HG03457 (cell line): ENCODE data around the gene SLA2.
"Not testable (repeated sequence)": the region's sequence is repeated elsewhere in the genome, so short reads cannot be mapped to it uniquely, and the experiment has no call there.

Source experiments
- ATAC-seq: cut with Tn5 transposase; IDR thresholded peaks from one replicate; pipeline ENCODE4 v1.9.1; 2021; ENCODE audit warnings: moderate number of reproducible peaks; ENCODE audit not compliant: unreplicated experiment

SLA2 gene

DNA sequence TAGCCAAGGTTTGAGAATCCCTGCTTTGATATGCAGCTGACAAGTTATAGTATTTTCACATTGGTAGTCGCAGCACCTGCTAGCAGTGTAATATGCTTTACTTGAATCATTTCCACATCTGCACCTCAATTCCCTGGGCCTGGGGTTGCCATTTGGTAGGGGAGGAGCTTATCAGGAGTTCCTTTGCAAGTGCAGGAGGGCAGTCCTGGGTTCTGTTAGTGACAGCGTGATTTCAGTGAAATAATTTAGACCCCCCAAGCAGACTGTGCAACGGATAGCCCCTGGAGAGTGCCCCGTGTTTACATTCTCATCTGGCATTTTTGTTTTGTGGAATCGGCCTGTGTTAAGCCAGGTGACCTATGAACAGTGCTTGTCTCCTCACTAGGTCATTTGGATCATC lies 34.4 kb downstream of the SLA2 start:
- no peak for ATAC-seq

DNA sequence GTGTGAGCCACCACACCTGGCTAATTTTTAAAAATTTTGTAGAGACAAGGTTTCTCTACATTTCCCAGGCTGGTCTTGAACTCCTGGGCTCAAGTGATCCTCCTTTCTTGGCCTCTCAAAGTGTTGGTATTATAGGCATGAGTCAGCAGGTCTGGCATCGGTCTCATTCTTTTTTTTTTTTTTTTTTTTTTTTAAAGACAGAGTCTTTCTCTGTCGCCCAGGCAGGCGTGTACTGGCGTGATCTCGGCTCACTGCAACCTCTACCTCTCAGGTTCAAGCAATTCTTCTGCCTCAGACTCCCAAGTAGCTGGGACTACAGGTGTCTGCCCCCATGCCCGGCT lies 37.6 kb downstream of the SLA2 start:
- ATAC-seq: not testable (repeated sequence)

DNA sequence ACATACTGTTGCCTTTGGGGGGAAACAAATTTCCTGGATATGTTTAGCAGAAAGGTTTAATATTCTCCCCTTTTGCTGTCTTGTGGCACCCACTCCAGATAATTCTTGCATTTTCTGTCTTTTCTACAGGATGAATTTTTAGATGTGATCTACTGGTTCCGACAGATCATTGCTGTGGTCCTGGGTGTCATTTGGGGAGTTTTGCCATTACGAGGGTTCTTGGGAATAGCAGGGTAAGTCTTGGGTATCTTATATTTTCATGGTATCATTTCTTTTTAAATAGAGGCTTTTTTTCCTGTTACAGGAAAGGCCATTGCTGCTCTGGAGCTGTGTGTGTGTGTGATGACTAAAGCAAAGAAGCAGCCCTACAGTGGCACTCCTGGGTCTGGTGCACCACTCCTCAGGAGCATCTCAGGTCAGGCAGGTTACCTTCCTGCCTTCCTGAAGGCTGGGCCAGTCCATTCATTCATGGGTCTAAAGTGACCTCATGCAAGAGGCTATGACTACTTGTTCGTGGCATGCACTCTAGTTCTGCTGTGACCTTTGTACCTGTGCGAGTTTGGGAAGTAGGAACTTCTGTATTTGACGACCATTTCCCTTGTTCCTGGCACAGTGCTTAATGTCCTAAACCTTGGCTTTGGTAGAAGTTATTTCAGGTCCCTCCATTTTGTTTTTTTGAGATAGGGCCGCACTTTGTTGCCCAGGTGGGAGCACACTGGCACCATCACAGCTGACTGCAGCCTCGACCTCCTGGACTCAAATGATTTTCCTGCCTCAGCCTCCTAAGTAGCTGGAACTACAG lies 38.2 kb downstream of the SLA2 start:
- no peak for ATAC-seq

DNA sequence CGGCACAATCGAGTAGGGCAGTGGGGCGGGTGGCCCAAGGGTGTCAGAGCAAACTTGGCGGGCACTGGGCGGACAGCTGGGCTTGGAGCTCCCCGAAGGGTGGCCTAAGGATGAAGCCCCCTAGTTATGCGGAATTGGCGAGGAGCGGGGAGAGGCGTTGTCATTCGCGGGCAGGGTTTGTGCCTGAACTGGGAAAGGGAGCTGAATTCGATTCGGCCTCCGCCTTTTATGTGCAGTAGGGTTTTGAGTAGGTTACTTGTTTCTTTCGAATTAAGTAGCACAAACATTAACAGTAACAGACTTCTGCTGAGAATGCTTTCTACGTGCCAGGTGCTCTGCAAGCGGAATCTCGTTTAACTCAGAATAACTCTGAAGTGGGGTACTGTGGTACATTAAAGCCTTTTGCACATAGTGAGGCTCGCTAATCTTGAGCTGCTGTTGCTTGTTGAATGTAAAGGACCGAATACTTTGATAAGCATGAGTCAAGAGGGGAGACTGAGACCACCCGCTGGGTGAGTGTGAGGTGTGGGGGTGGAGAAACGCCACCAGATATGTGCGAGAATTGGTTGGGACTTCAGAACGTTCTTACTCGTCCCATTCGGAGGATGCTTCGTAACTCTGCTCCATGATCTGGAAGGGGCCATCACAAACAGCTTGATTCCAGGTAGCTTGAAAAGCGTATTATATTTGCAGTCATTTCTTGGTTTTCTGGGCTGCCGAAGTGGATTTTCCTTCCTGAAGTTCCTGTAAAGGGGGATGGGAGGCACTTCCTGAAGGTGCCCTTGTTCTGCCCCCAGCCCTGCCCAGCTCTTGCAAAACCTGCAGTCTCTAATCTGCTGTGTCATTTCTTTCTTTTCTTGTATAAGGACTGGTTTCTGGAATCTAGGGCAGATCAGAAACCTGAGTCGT lies 39.6 kb downstream of the SLA2 start:
- no peak for ATAC-seq

DNA sequence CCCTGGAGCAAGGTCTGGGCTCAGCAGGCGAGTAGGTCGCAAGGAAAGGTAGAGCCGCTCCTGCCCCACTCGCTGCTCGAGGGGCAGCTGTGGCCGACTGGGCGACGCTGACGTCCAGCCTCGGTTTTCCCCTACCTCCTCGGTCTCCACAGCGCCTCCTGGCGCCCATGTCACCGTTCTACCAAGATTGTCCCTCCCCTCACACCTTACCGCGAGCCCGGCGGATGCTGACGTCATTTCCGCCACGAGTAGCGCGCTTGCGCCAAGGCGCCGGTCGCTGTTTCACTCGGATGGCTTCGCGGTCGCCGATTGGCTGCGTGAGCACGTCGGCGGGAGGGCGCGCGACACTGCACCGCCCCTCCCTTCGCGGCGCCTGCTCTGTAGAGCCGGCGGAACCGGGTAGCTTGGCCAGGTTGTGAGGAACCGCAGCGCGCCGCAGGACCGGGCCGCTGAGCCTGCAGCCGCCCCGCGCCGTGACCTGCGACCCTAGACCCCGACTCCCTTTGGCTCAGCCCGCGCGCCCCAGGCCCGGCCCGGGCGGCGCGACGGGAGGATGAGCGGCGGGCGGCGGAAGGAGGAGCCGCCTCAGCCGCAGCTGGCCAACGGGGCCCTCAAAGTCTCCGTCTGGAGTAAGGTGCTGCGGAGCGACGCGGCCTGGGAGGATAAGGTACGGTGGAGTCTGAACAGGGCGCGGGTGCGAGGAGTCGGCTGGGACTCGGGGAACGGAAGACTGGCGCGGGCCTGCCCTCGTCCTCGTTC lies 40.4 kb downstream of the SLA2 start, which contains the start of gene RAB5IF:
RAB5IF (plus strand) TSS at position 381 of the 759 bp plus-strand sequence; CDS start at position 554, 173 bp downstream.
- peak; percentile 78 for ATAC-seq

- peak; percentile 27 for ATAC-seq
Measured at GRCh38 chr20:36604952-36605398, 41.0 kb downstream of the SLA2 start.

GRCh38 chr20:36601540-36601939 lies 44.5 kb downstream of the SLA2 start:
- no peak for ATAC-seq

DNA sequence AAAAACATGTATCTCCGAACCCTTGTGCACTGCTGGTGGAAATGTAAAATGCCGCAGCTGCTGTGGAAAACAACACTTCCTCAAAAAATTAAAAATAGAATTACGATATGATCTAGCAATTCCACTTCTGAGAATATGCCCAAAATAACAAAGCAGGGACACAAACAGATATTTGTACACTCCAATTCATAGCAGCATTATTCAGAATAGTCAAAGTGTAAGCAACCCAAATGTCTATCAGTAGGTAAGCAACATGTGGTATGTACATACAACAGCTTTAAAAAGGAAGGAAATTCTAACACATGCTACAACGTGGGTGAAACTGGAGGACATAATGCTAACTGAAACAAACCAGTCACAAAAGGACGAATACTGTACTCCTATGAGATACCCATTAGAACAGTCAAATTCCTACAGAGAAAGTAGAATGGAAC lies 46.1 kb downstream of the SLA2 start:
- ATAC-seq: no peak

GRCh38 chr20:36593347-36593929 lies 52.6 kb downstream of the SLA2 start:
- ATAC-seq: no peak

DNA sequence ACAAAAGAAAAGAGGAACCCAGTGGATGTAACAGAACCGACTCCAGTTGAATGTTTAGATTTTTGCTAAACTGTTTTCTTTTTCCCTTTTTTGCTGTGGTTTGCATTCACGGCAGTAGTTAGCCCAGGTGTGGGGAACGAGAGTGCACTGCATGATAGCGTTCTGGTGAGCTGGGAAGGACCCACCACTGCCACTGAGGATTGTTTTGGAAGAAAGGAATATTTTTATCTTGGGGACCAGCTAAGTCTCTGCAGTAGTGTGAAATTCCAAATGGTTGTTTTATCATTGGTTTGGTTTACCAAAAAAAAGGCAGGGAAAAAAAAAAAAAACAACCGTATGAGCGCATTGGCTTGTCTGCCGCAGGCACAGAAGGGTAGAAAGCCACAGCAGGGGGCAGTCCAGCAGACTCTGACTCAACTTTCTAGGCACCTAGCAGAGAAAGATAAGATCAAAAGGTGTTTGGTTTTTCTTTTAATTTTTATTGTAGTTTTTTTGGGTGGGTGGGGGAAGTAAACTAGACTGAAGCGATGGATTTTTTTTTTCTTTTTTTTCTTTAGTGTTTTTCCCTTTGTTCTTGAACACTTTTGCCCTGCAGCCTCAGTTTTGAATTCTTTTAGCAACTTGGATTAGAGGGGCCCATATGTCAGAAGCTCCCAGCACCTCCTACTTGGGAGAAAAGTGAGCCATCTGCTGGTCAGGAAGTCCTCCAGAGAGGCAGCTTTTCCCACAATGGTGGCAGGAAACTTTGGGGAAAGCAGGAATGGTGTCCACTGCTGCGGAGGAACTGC lies 53.9 kb downstream of the SLA2 start:
- ATAC-seq: no peak

GRCh38 chr20:36591281-36591680 lies 54.7 kb downstream of the SLA2 start:
- ATAC-seq: no peak

DNA sequence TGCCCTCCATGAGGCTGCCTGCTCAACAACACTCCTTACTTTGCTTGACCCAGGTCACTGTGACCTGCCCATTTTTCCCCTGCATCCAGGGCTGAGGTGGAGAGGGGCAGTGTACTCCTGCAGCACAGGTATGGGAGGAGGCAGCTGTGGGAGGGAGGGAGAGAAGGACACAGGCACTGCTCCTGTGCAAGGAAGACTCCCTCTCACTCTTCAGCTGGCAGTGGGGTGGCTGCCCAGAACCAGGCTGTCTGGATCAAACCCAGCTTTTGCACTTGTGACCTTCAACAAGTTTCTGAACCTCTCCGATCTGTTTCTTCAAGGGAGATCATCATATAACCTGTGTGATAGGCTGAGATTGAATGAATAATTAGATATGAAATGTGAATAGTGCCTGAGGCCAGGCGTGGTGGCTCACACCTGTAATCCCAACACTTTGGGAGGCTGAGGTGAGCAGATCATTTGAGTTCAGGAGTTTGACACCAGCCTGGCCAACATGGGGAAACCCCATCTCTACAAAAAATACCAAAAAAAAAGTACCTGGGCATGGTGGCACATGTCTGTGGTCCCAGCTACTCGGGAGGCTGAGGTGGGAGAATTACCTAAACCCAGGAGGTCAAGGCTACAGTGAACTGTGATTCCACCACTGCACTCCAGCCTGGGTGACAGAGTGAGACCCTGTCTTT lies 58.5 kb downstream of the SLA2 start:
- ATAC-seq: no peak

GRCh38 chr20:36585410-36586125 lies 60.4 kb downstream of the SLA2 start:
- no peak for ATAC-seq

DNA sequence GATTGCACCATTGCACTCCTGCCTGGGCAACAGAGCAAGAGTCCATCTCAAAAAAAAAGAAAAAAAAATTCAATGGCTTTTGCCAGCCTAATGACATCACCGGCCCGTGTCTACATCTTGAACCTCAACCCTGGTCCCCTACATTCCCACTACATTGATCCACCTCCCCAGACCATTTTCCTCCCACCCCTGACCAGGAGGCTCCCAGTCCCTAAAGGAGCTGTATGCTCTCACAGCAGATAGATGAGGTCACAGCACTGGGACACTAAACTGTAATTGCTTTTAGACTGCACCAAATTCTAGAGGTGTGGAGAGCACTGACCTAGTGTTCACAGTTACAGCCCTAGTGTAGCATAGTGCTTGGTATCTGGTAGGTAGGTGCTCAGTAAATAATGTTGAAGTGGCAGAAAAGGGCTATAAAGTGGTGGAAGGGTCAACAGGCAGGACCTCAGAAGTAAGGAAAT lies 61.9 kb downstream of the SLA2 start:
- no peak for ATAC-seq

GRCh38 chr20:36582821-36583220 lies 63.2 kb downstream of the SLA2 start:
- no peak for ATAC-seq

GRCh38 chr20:36582322-36582721 lies 63.7 kb downstream of the SLA2 start:
- ATAC-seq: no peak

DNA sequence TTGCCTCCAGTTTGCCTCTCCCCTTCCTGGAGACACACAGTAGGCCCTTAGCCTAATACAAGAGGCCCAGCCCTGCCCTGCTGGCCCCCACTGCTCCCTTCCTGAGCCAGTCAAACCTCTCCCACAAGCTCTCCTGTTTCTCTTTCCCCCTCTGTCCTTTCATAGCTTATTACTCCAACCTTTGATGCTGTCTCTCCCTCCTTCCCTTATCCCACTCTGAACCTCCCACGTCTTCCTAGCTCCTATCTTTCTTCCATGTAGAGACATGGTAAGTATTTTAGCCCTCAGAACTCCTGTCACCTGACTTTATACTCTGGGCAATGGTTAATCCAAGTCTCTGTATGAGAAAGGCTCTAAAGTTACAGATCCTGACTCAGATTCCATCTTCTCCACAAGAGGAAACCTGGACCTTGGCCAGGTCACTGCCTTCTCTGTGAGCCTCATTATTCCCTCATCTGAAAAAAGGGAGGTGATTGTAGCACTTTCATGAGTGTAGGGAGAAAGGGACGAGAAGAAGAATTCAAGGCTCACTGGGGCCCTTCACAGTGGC lies 65.9 kb downstream of the SLA2 start:
- no peak for ATAC-seq

DNA sequence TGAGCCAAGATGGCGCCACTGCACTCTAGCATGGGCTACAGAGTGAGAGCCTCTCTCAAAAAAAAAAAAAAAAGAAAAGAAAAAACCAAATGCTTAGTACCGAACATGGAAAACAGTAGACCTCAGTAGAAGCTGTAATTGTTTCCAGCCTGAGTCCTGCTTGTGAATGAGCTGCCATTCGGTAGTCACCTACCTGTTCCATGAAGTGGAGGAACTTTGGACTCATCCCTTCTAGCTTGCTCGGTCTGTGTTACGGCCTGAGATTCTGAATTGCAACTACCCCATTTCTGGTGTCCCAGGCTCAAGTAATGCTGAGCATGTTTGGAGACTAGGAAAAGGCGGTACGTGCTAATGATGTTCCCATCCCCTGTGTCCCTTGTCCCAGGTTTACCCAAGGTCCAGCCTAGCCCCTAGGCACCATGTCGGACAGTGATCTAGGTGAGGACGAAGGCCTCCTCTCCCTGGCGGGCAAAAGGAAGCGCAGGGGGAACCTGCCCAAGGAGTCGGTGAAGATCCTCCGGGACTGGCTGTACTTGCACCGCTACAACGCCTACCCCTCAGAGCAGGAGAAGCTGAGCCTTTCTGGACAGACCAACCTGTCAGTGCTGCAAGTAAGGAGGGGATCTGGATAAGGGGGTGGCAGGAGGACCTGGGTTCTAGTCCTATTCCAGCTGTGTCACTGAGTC lies 67.5 kb downstream of the SLA2 start:
- ATAC-seq: no peak
